H1 (cell line): ENCODE data around the gene TAS2R1. TPM values are rescaled to one million over a fixed set of nuclear protein-coding genes. Genes with fewer than 3 reads are reported as not detected.

Experiments used
- CTCF ChIA-PET: fragments of 300-600 bp; sonication (Branson Sonifier 250); formaldehyde crosslinking; loops from one replicate; lab custom pipeline; 2021; ENCODE audit not compliant: partially characterized antibody; lab: Charles Lee
- POLR2A ChIA-PET: fragments of 300-600 bp; sonication (Branson Sonifier 250); formaldehyde crosslinking; loops from one replicate; lab custom pipeline; 2021; ENCODE audit warnings: inconsistent platforms; ENCODE audit not compliant: partially characterized antibody; lab: Charles Lee
- DNase-seq, 2 experiments: peaks; one replicate each; pipeline versions ENCODE4 v3.0.0 to v3.0.0-alpha.2; 2010 to 2022; ENCODE audit warnings: low spot score in 2 of 2, low read depth in 1 of 2, mixed read lengths in 1 of 2
- FAIRE-seq: peaks from 2 replicates; lab custom pipeline; 2011; peaks lifted over from hg19 to GRCh38; lab: Jason Lieb, UNC
- H2AFZ ChIP-seq: 2 replicates; pipeline ENCODE4 v1.8.1; 2012; ENCODE audit warnings: low read length, inconsistent platforms
- H2AK5ac ChIP-seq: 2 replicates; pipeline ENCODE4 v1.6.1; 2013; ENCODE audit warnings: low read depth, low read length
- H2BK120ac ChIP-seq: replicated peaks from 2 replicates; pipeline ENCODE3; 2013; ENCODE audit warnings: low read depth, low read length, inconsistent platforms
- H2BK12ac ChIP-seq: 2 replicates; pipeline ENCODE4 v1.6.1; 2013; ENCODE audit warnings: low read depth, low read length
- H2BK15ac ChIP-seq: 2 replicates; pipeline ENCODE4 v1.6.1; 2013; ENCODE audit warnings: low read length
- H2BK20ac ChIP-seq: 2 replicates; pipeline ENCODE4 v1.6.1; 2013; ENCODE audit warnings: low read length
- H2BK5ac ChIP-seq: 2 replicates; pipeline ENCODE4 v1.6.1; 2013; ENCODE audit warnings: low read depth, low read length
- H3K14ac ChIP-seq: 2 replicates; pipeline ENCODE4 v1.6.1; 2013; ENCODE audit warnings: inconsistent platforms; ENCODE audit not compliant: insufficient read length
- H3K18ac ChIP-seq: 2 replicates; pipeline ENCODE4 v1.6.1; 2013; ENCODE audit warnings: low read length; ENCODE audit errors: extremely low read depth
- H3K23ac ChIP-seq: 2 replicates; pipeline ENCODE4 v1.6.1; 2013; ENCODE audit warnings: inconsistent platforms; ENCODE audit not compliant: insufficient read length
- H3K23me2 ChIP-seq: 2 replicates; pipeline ENCODE4 v1.6.1; 2013; ENCODE audit warnings: low read depth, low read length
- H3K27ac ChIP-seq: 2 replicates; pipeline ENCODE4 v1.6.1; 2011; ENCODE audit warnings: low read depth, low read length, inconsistent platforms
- H3K27me3 ChIP-seq, 4 experiments: replicated peaks in 1 of 4; 1 replicate in 1 of 4; 2 replicates in 3 of 4; pipeline versions ENCODE4 v1.6.1 to v1.8.1; 2011 to 2013; ENCODE audit warnings: low read length in 3 of 4, mild to moderate bottlenecking in 3 of 4, inconsistent platforms in 2 of 4, mixed read lengths in 2 of 4, moderate library complexity in 1 of 4; ENCODE audit not compliant: control insufficient read depth in 3 of 4, insufficient read depth in 3 of 4; ENCODE audit errors: extremely low read depth in 1 of 4
- H3K36me3 ChIP-seq, 4 experiments: 2 replicates each; pipeline versions ENCODE4 v1.6.1 to v1.8.1; 2011 to 2013; ENCODE audit warnings: mild to moderate bottlenecking in 4 of 4, low read length in 3 of 4, moderate library complexity in 2 of 4, control low read depth in 1 of 4, inconsistent platforms in 1 of 4; ENCODE audit not compliant: insufficient read depth in 4 of 4, control insufficient read depth in 2 of 4
- H3K4ac ChIP-seq: replicated peaks from 2 replicates; pipeline ENCODE3; 2013; ENCODE audit warnings: low read length, low read depth, mixed read lengths, inconsistent platforms; ENCODE audit not compliant: insufficient read length
- H3K4me1 ChIP-seq, 4 experiments: replicated peaks in 1 of 4; 1 replicate in 1 of 4; 2 replicates in 3 of 4; pipeline versions ENCODE4 v1.6.1 to v1.8.1; 2011 to 2013; ENCODE audit warnings: low read length in 3 of 4, inconsistent platforms in 2 of 4, mixed read lengths in 1 of 4; ENCODE audit not compliant: insufficient read depth in 4 of 4, control insufficient read depth in 3 of 4
- H3K4me2 ChIP-seq, 2 experiments: 2 replicates each; pipeline versions ENCODE4 v1.6.1 to v1.8.1; 2011 to 2013; ENCODE audit warnings: low read depth in 2 of 2, low read length in 2 of 2, control low read depth in 1 of 2, inconsistent platforms in 1 of 2, mild to moderate bottlenecking in 1 of 2; ENCODE audit not compliant: insufficient read depth in 1 of 2
- H3K4me3 ChIP-seq, 4 experiments: fragments of 200-600, 300-600 bp in 1 of 4; sonication (generic), shearing (Covaris generic), sonication (Bioruptor Twin) in 1 of 4; 2 replicates each; pipeline versions ENCODE4 v1.5.1 to v1.8.1; 2011 to 2016; ENCODE audit warnings: low read length in 4 of 4, low read depth in 3 of 4, control low read depth in 2 of 4, inconsistent platforms in 2 of 4, mild to moderate bottlenecking in 2 of 4, mixed read lengths in 1 of 4, moderate library complexity in 1 of 4; ENCODE audit not compliant: insufficient read depth in 2 of 4; ENCODE audit errors: extremely low read depth in 1 of 4
- H3K56ac ChIP-seq: replicated peaks from 2 replicates; pipeline ENCODE3; 2013; ENCODE audit warnings: low read depth, mild to moderate bottlenecking, mixed read lengths, low read length, inconsistent platforms; ENCODE audit not compliant: insufficient read length
- H3K79me1 ChIP-seq: 2 replicates; pipeline ENCODE4 v1.6.1; 2013; ENCODE audit warnings: low read depth, low read length, control low read depth
- H3K79me2 ChIP-seq, 2 experiments: 2 replicates each; pipeline versions ENCODE4 v1.6.1 to v1.8.1; 2012 to 2013; ENCODE audit warnings: low read length in 2 of 2, mild to moderate bottlenecking in 2 of 2, inconsistent platforms in 1 of 2; ENCODE audit not compliant: insufficient read depth in 2 of 2, control insufficient read depth in 1 of 2
- H3K9ac ChIP-seq, 4 experiments: replicated peaks in 1 of 4; 1 replicate in 1 of 4; 2 replicates in 3 of 4; pipeline versions ENCODE4 v1.6.1 to v1.8.1; 2011 to 2013; ENCODE audit warnings: low read depth in 3 of 4, low read length in 3 of 4, control low read depth in 2 of 4, mild to moderate bottlenecking in 2 of 4, moderate library complexity in 2 of 4, inconsistent platforms in 1 of 4; ENCODE audit errors: extremely low read depth in 1 of 4
- H3K9me3 ChIP-seq, 2 experiments: 2 replicates each; pipeline versions ENCODE4 v1.6.1 to v1.8.1; 2012 to 2013; ENCODE audit warnings: mild to moderate bottlenecking in 2 of 2, moderate library complexity in 2 of 2, control low read depth in 1 of 2, inconsistent platforms in 1 of 2, low read depth in 1 of 2, low read length in 1 of 2, mixed read lengths in 1 of 2; ENCODE audit not compliant: insufficient read depth in 2 of 2
- H4K20me1 ChIP-seq, 2 experiments: replicated peaks in 1 of 2; 2 replicates each; pipeline versions ENCODE3 to v1.8.1; 2011 to 2013; ENCODE audit warnings: inconsistent platforms in 2 of 2, low read length in 2 of 2, mild to moderate bottlenecking in 1 of 2; ENCODE audit not compliant: insufficient read depth in 2 of 2, control insufficient read depth in 1 of 2
- H4K5ac ChIP-seq: 2 replicates; pipeline ENCODE4 v1.6.1; 2013; ENCODE audit warnings: low read length, low read depth, mixed read lengths, inconsistent platforms; ENCODE audit not compliant: insufficient read length
- H4K8ac ChIP-seq: 2 replicates; pipeline ENCODE4 v1.8.0; 2013; ENCODE audit warnings: mild to moderate bottlenecking, moderate library complexity, low read length, inconsistent platforms; ENCODE audit not compliant: insufficient read depth; ENCODE audit errors: extremely low read depth
- H4K91ac ChIP-seq: replicated peaks from 2 replicates; pipeline ENCODE3; 2013; ENCODE audit warnings: low read length, mixed read lengths, inconsistent platforms; ENCODE audit not compliant: insufficient read length
- EP300 ChIP-seq, 2 experiments: IDR thresholded peaks; 1 replicate in 1 of 2; 2 replicates in 1 of 2; pipeline ENCODE4 v1.6.1; 2011 to 2012; ENCODE audit warnings: low read depth in 2 of 2, low read length in 2 of 2, mild to moderate bottlenecking in 2 of 2, borderline replicate concordance in 1 of 2, inconsistent platforms in 1 of 2, moderate library complexity in 1 of 2
- EZH2 ChIP-seq: fragments of 200-600 bp; sonication (generic); IDR thresholded peaks from 2 replicates; pipeline ENCODE4 v1.7.1; 2012; ENCODE audit warnings: low read depth, mild to moderate bottlenecking, moderate library complexity, low read length, inconsistent platforms; ENCODE audit not compliant: severe bottlenecking
- KDM5A ChIP-seq: fragments of 200-600 bp; IDR thresholded peaks from 2 replicates; pipeline ENCODE4 v1.7.1; 2012; ENCODE audit warnings: mild to moderate bottlenecking, low read length, inconsistent platforms, mixed read lengths
- NANOG ChIP-seq: IDR thresholded peaks from 2 replicates; pipeline ENCODE4 v1.6.1; 2011; ENCODE audit warnings: low read length, low read depth, mild to moderate bottlenecking, inconsistent platforms; ENCODE audit not compliant: insufficient read depth, poor library complexity, severe bottlenecking
- SUZ12 ChIP-seq: fragments of 200-600 bp; sonication (generic); IDR thresholded peaks from 2 replicates; pipeline ENCODE4 v1.6.1; 2012; ENCODE audit warnings: mild to moderate bottlenecking, inconsistent platforms, low read length, moderate library complexity, mixed read lengths
- WGBS, 2 experiments: shearing (Covaris generic) in 1 of 2; methylation state at CpG; one replicate each; pipeline versions ENCODE4 v1.1.6 to v1.1.7; 2013 to 2015; ENCODE audit warnings: low lambda C conversion rate in 2 of 2, mixed read lengths in 2 of 2, inconsistent platforms in 1 of 2, low coverage in 1 of 2, missing lambda C conversion rate in 1 of 2; ENCODE audit not compliant: insufficient replicate concordance in 2 of 2, insufficient coverage in 1 of 2, insufficient read length in 1 of 2; ENCODE audit errors: extremely low coverage in 1 of 2, missing lambda C conversion rate in 1 of 2; 5-methylcytosine and 5-hydroxymethylcytosine counted together
- polyA plus RNA-seq, 7 experiments: library from polyadenylated mRNA; depleted of rRNA in 3 of 7; stranded (reverse) in 5 of 7; unstranded in 2 of 7; fragments of >200 nt in 5 of 7; fragments of 200-250 nt in 2 of 7; gene quantifications; 1 replicate in 5 of 7; 2 replicates in 1 of 7; 4 replicates in 1 of 7; pipeline versions ENCODE4 v1.2.1 to v1.2.3, GENCODE V29; 2011 to 2013; ENCODE audit warnings: missing spikeins in 2 of 7, mixed read lengths in 2 of 7
- total RNA-seq: library from RNA; stranded (reverse); fragmentation: NEBNext Ultra II Directional; extraction: Animal tissue kit (Norgen Biotek cat#: 25700); gene quantifications from 2 replicates; pipeline ENCODE4 v1.2.1, GENCODE V29; 2021

TAS2R1 gene
- total and polyA plus RNA-seq, 2 of the 8 experiments (the other 6 are each of a cell fraction or from before 2014, with no cell fraction given), result not detected

- H2BK5ac ChIP-seq, result no peak overlapping the region
- H2BK15ac ChIP-seq, result no peak overlapping the region
- no peaks in the 10 kb centered on the region for H3K36me3 ChIP-seq
- H2AK5ac ChIP-seq, result no peak overlapping the region
- no peaks in the 10 kb centered on the region for H4K20me1 ChIP-seq
- no peak overlapping the region for H3K14ac ChIP-seq
- no peak for DNase-seq
- H2BK20ac ChIP-seq, result no peak overlapping the region
- H3K27ac ChIP-seq, result no peak overlapping the region
- no peak for FAIRE-seq
- H3K56ac ChIP-seq, result no peak overlapping the region
- H2BK120ac ChIP-seq, result no peak overlapping the region
- 84% methylated on average over 7 of the region's 7 CpGs; no CpG with 5 or more reads in 1 of the 2 experiments for WGBS, 2 experiments
- H2BK12ac ChIP-seq, result no peak overlapping the region
- H3K4me1 ChIP-seq, result no peaks in the 10 kb centered on the region
- H3K79me1 ChIP-seq, result no peaks in the 10 kb centered on the region
- H4K8ac ChIP-seq, result no peak overlapping the region
- no peak overlapping the region for H2AFZ ChIP-seq
- no peak overlapping the region for H3K4me3 ChIP-seq
- H3K27me3 ChIP-seq, result peaks cover 0 to 1% (median 0%) of the 10 kb centered on the region in 4 experiments; a peak in 1 of 7 replicates
- no peak overlapping the region for H4K91ac ChIP-seq
- H3K4ac ChIP-seq, result no peak overlapping the region
- no peak overlapping the region for H4K5ac ChIP-seq
- no peaks in the 10 kb centered on the region for H3K23me2 ChIP-seq
- ChIA-PET POLR2A (no interaction called here), CTCF (interaction anchor here (0.6 kb wide), 1 partner anchor 473 kb away, joined by 3 read pairs; no protein-coding TSS in a partner anchor)
- no peak overlapping the region for H3K9ac ChIP-seq
- no peaks in the 10 kb centered on the region for H3K79me2 ChIP-seq
- H3K4me2 ChIP-seq, result no peak overlapping the region
- H3K23ac ChIP-seq, result no peak overlapping the region
- peaks cover 0 to 3% of the 10 kb centered on the region in 2 experiments; a peak in 1 of 4 replicates for H3K9me3 ChIP-seq
- H3K18ac ChIP-seq, result no peak overlapping the region
- no peak for TF ChIP-seq EZH2
- no peak for TF ChIP-seq KDM5A
- no peak for TF ChIP-seq EP300 (IDR thresholded peaks at IDR 0.05; ENCODE audit: borderline replicate concordance in 1 of 2, low read depth in 2 of 2, low read length in 2 of 2)
- TF ChIP-seq NANOG, result no peak
- TF ChIP-seq SUZ12, result no peak
Measured at GRCh38 chr5:9641806-9642355, 11.7 kb upstream of the TAS2R1 start.
